HFFc6 (cell line): ENCODE measurements around the gene KIAA0513. TPM values are rescaled to one million over a fixed set of nuclear protein-coding genes. Genes with fewer than 3 reads are reported as not detected.
A peak's percentile ranks its signal among the peaks of the same experiment; 100 is the strongest.

Experiments used
- DNase-seq: peaks from one replicate; pipeline ENCODE4 v3.0.0-alpha.2; 2018
- H3K27ac Mint-ChIP-seq: 2 replicates; pipeline ENCODE4 v1.8.0; 2020; ENCODE audit warnings: mild to moderate bottlenecking, mixed read lengths
- H3K27me3 Mint-ChIP-seq: 2 replicates; pipeline ENCODE4 v1.8.0; 2021; ENCODE audit warnings: mild to moderate bottlenecking, moderate library complexity, mixed read lengths; ENCODE audit not compliant: insufficient read depth
- H3K36me3 Mint-ChIP-seq: 2 replicates; pipeline ENCODE4 v1.8.0; 2021; ENCODE audit warnings: low read depth, mixed read lengths
- H3K4me1 Mint-ChIP-seq: 2 replicates; pipeline ENCODE4 v1.8.0; 2020; ENCODE audit warnings: low read depth, mixed read lengths
- H3K4me3 Mint-ChIP-seq: 2 replicates; pipeline ENCODE4 v1.8.0; 2020; ENCODE audit warnings: mild to moderate bottlenecking, moderate library complexity, mixed read lengths
- H3K9me3 Mint-ChIP-seq: 2 replicates; pipeline ENCODE4 v1.8.0; 2020; ENCODE audit warnings: mild to moderate bottlenecking, mixed read lengths
- CTCF ChIP-seq: fragments of 200-600 bp; sonication (generic); IDR thresholded peaks from 2 replicates; pipeline ENCODE4 v1.5.0; 2021; ENCODE audit warnings: antibody characterized with exemption, mild to moderate bottlenecking
- total RNA-seq, 6 experiments: library from RNA; stranded (reverse); fragmentation: NEBNext Ultra II Directional; extraction: Animal tissue kit (Norgen Biotek cat#: 25700); gene quantifications; 2 replicates in 1 of 6; 3 replicates in 5 of 6; pipeline ENCODE4 v1.2.3, GENCODE V29; 2021

Gene KIAA0513
- total RNA-seq, 6 experiments from 2014 or later, result 12.5 to 15.4 (median 13.8) TPM

- Mint-ChIP-seq H3K4me1 (no peaks in the 10 kb centered on the region), H3K9me3 (no peaks in the 10 kb centered on the region), H3K27me3 (peaks cover 32% of the 10 kb centered on the region), H3K27ac (no peak overlapping the region), H3K36me3 (no peaks in the 10 kb centered on the region), H3K4me3 (no peak overlapping the region)
- DNase-seq, result no peak
- no peak for TF ChIP-seq CTCF
Observed at GRCh38 chr16:85100265-85100664, 72.7 kb downstream of the KIAA0513 start.

GRCh38 chr16:85101956-85102630 lies 74.5 kb downstream of the KIAA0513 start:
- no peak for TF ChIP-seq CTCF
- Mint-ChIP-seq H3K9me3 (no peaks in the 10 kb centered on the region), H3K36me3 (no peaks in the 10 kb centered on the region), H3K27me3 (peaks cover 24% of the 10 kb centered on the region), H3K4me1 (no peaks in the 10 kb centered on the region), H3K27ac (no peak overlapping the region), H3K4me3 (no peak overlapping the region)
- no peak for DNase-seq

GRCh38 chr16:85103114-85104079 lies 75.8 kb downstream of the KIAA0513 start:
- no peak overlapping the region for H3K27ac Mint-ChIP-seq
- H3K4me3 Mint-ChIP-seq, result no peak overlapping the region
- H3K9me3 Mint-ChIP-seq, result no peaks in the 10 kb centered on the region
- H3K36me3 Mint-ChIP-seq, result no peaks in the 10 kb centered on the region
- H3K4me1 Mint-ChIP-seq, result no peaks in the 10 kb centered on the region
- H3K27me3 Mint-ChIP-seq, result peaks cover 21% of the 10 kb centered on the region
- TF ChIP-seq CTCF, result no peak
- DNase-seq, result no peak

GRCh38 chr16:85104147-85104546 lies 76.6 kb downstream of the KIAA0513 start:
- DNase-seq, result no peak
- Mint-ChIP-seq H3K4me3 (no peak overlapping the region), H3K27ac (no peak overlapping the region), H3K4me1 (no peaks in the 10 kb centered on the region), H3K36me3 (no peaks in the 10 kb centered on the region), H3K27me3 (peaks cover 17% of the 10 kb centered on the region), H3K9me3 (no peaks in the 10 kb centered on the region)
- TF ChIP-seq CTCF, result peak; percentile 16; the same call in 1 of the 2 replicates

- Mint-ChIP-seq H3K4me1 (no peaks in the 10 kb centered on the region), H3K27ac (no peak overlapping the region), H3K36me3 (no peaks in the 10 kb centered on the region), H3K9me3 (no peaks in the 10 kb centered on the region), H3K4me3 (no peak overlapping the region), H3K27me3 (peaks cover 14% of the 10 kb centered on the region)
- no peak for TF ChIP-seq CTCF
- no peak for DNase-seq
Observed at GRCh38 chr16:85104821-85105391, 77.3 kb downstream of the KIAA0513 start.
